ENCODE data around the gene PITPNB. TPM values are rescaled to one million over a fixed set of nuclear protein-coding genes. Genes with fewer than 3 reads are reported as not detected.

Gene PITPNB
- total RNA-seq, 1 experiment from 2014 or later, result 20.8 TPM

DNA sequence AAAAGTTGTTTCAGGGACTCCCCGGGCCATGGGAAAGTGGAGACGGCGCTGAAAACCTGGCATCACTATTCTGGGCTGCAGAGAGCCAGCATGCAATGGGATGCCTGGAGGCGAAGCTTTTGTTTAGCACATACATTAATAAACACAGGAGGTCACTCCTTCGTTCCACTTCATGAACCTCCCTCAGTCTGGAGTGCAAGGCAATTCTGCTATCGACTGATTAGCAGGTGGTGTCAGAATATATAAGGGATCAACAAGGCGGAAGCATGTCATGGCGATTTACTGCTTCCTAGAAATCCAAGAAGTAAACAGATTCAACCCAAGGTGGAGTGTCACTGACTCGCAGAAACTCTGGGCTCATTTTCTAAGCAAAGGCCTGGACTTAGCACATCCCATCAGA is 72.1 kb downstream of the PITPNB start:
- in situ Hi-C loops (cut with HindIII; ENCODE audit: low pct_unique_long_range_greater_than_20kb, low sequenced_read_pairs), result no loop called here
- DNase-seq (ENCODE audit: low read depth, low spot score), result no peak

- in situ Hi-C loops (cut with HindIII; ENCODE audit: low pct_unique_long_range_greater_than_20kb, low sequenced_read_pairs), result no loop called here
- DNase-seq (ENCODE audit: low read depth, low spot score), result no peak
Observed at GRCh38 chr22:27846248-27846757, 72.8 kb downstream of the PITPNB start.

- no peak for DNase-seq (ENCODE audit: low read depth, low spot score)
- in situ Hi-C loops (cut with HindIII; ENCODE audit: low pct_unique_long_range_greater_than_20kb, low sequenced_read_pairs), result no loop called here
Observed at GRCh38 chr22:27845644-27846043, 73.4 kb downstream of the PITPNB start.

DNA sequence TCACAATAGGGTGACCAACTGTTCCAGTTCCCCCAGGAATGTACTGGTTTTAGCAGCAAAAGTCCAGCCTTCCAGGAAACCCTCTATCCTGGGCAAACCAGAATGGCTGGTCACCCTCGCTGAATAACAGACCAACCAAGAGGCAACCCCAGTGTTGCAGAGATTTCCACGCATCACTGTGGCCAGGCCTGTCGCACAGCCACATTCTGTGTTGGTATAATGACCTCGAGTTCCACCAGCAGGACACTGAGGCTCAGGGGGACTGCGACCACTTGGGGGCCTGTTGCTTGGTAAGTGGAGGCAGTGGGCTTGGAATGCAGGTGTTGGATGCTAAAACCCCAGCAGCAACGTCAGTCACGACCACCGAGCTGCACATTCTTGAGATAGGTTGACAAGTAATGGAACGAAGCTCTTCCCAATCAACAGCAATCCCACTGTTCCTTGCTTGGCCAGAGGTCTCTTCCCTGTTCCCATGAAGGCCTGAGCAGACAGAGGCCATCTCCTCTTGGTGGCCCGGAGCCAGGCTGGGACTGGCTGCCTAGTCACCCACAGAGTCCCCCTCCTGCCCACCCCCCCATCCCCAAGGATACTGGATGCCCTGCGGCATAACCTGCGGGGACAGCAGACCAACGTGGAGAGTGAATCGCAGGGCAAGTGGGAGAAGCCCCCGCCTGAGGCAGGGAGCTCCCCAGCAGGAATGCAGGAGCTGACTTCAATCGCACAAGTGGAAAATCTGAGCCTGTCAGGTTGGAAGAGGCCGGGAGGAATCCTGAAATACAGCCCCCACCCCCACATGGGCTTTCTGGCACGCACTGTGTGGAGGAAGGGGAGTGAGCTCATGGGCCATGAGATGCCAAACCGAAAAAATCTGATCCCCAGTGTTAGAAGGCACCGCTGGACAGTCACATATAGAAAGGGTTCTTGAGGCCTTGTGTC is 74.1 kb downstream of the PITPNB start:
- in situ Hi-C loops (cut with HindIII; ENCODE audit: low pct_unique_long_range_greater_than_20kb, low sequenced_read_pairs), result no loop called here

GRCh38 chr22:27844256-27844655 is 74.8 kb downstream of the PITPNB start:
- in situ Hi-C loops (cut with HindIII; ENCODE audit: low pct_unique_long_range_greater_than_20kb, low sequenced_read_pairs), result no loop called here

More for the DNA sequence above, 74.1 kb downstream of the PITPNB start:
- no peak for DNase-seq (ENCODE audit: low read depth, low spot score)

DNA sequence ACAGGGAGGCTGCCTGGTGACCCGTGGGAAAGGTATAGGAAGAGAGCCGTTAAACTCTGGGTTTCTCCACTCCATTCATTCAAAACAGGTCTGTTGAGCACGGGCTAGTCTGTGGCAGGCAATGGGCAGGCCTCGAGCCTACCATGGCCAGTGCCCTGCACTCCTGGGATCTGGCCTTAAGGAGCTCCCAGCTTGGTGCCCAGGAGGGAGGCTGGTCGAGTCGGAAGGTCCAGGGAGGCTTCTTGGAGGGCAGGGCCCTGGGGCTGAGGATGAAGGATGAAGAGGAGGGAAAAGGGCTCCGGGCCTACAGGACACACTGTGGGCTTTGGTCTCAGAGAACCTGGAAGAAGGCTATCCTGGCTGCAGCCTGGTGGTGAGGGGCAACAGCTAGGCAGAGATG is 75.6 kb downstream of the PITPNB start:
- in situ Hi-C loops (cut with HindIII; ENCODE audit: low pct_unique_long_range_greater_than_20kb, low sequenced_read_pairs), result no loop called here
- no peak for DNase-seq (ENCODE audit: low read depth, low spot score)

More at GRCh38 chr22:27844256-27844655, 74.8 kb downstream of the PITPNB start:
- no peak for DNase-seq (ENCODE audit: low read depth, low spot score)

DNA sequence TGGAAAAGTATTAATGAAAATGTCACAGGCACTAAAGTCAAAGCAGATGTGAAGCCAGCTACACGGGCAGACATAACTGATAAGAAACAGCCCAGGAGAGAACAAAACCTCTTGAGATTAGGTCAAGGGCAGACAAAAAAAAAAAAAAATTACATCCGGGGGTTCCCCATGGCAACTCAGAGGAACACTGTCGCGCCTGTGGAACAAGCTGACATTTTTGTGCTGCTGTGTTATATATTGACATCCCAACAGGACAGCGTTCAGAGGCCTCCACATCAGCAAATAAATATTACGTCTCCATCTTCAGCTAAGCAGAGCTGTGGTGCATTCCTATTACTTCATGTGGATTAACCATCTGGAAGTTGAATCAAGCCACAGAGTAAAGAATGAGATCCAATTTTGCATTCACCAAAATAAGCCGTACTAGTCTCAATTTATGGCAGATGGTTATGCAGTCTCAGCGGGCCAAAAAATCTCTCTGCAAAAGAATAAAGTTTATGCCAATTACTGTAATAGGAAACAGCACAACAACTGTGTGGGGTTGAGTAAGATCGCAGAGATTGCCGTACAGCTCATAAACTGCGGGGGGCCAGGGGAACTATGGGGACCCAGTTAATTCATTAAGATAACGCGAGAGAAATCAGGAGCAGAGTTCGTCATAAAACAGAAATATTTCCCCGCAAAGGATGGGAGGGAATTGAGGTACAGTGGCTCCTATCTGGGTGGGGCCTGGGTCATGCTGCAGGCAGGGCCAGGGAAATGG is 76.2 kb downstream of the PITPNB start:
- in situ Hi-C loops (cut with HindIII; ENCODE audit: low pct_unique_long_range_greater_than_20kb, low sequenced_read_pairs), result no loop called here
- no peak for DNase-seq (ENCODE audit: low read depth, low spot score)

GRCh38 chr22:27842201-27842600 is 76.9 kb downstream of the PITPNB start:
- no peak for DNase-seq (ENCODE audit: low read depth, low spot score)
- in situ Hi-C loops (cut with HindIII; ENCODE audit: low pct_unique_long_range_greater_than_20kb, low sequenced_read_pairs), result no loop called here

DNA sequence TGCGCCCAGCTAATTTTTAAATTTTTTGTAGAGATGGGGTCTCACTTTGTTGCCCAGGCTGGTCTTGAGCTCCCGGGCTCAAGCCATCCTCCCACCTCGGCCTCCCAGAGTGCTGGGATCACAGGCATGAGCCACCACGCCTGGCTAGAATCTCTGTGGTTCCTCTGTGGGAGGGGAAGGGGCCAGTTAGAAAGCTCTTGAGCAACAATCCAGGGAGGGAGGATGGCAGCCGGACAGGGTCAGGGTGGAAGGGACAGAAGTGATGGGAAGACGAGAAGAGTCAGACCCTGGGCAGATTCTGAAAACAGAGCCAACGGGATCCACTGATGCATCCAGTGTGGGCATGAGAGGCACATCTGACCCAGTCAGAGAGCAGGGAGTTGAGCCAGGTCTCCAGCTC is 78.6 kb downstream of the PITPNB start:
- no peak for DNase-seq (ENCODE audit: low read depth, low spot score)
- in situ Hi-C loops (cut with HindIII; ENCODE audit: low pct_unique_long_range_greater_than_20kb, low sequenced_read_pairs), result no loop called here

- in situ Hi-C loops (cut with HindIII; ENCODE audit: low pct_unique_long_range_greater_than_20kb, low sequenced_read_pairs), result no loop called here
- no peak for DNase-seq (ENCODE audit: low read depth, low spot score)
Observed at GRCh38 chr22:27839057-27839660, 79.9 kb downstream of the PITPNB start.

- in situ Hi-C loops (cut with HindIII; ENCODE audit: low pct_unique_long_range_greater_than_20kb, low sequenced_read_pairs), result no loop called here
- DNase-seq (ENCODE audit: low read depth, low spot score), result no peak
Observed at GRCh38 chr22:27836181-27836580, 82.9 kb downstream of the PITPNB start.

DNA sequence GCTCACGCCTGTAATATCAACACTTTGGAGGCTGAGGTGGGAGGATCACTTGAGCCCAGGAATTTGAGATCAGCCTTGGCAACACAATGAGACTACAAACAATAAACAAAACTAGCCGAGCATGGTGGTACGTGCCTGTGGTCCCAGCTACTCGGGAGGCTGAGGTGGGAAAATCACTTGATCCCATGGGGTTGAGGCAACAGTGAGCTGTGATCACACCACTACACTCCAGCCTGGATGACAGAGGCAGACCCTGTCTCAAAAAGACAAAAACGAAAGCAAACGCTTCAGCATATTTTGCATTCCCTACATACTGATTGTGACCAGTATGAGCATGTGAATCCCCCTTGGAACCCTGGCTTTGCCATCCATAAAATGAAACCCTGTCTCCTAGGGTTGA is 83.6 kb downstream of the PITPNB start:
- in situ Hi-C loops (cut with HindIII; ENCODE audit: low pct_unique_long_range_greater_than_20kb, low sequenced_read_pairs), result no loop called here
- DNase-seq (ENCODE audit: low read depth, low spot score), result no peak

DNA sequence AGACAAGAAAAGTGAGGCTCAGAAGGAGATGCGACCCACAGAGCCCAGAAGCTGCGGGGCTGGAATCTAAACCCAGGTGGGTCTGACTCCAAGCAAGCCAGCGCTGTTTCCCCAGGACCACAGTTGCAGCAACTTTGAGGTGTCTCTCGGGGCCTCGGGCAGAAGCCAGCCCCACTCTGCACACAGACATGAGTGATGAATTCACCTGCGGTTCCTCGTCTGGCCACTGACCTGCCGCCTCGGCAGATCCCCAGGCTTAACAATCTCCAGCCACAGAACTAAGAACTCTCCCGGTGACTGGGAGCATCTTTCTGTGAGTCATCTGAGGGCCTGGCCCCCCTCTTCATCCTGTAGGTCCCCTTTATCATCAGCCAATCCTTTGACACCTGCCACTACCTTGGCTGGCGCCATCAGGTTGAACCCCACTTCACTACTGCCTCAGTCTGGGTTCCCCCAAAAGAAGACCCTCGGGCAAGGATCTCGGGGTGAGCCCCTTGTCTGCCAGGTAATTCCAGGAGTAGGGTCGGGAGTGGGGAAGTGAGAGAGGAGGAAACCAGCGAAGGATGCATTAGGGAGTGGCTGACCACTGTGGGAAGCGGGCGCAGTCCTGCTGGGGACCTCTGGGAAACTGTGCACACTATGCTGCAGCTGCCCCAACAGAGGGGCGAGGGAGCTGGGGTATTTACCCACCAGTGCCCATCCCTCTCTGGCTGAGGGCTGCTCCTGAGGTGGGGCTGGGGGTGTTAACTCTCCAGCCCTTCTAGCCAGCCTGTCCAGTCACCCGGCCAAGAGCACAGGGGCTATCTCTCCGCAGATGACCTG is 84.5 kb downstream of the PITPNB start:
- in situ Hi-C loops (cut with HindIII; ENCODE audit: low pct_unique_long_range_greater_than_20kb, low sequenced_read_pairs), result no loop called here
- no peak for DNase-seq (ENCODE audit: low read depth, low spot score)

GRCh38 chr22:27833803-27834202 is 85.3 kb downstream of the PITPNB start:
- DNase-seq (ENCODE audit: low read depth, low spot score), result no peak
- in situ Hi-C loops (cut with HindIII; ENCODE audit: low pct_unique_long_range_greater_than_20kb, low sequenced_read_pairs), result no loop called here

GRCh38 chr22:27832606-27833005 is 86.5 kb downstream of the PITPNB start:
- in situ Hi-C loops (cut with HindIII; ENCODE audit: low pct_unique_long_range_greater_than_20kb, low sequenced_read_pairs), result no loop called here
- no peak for DNase-seq (ENCODE audit: low read depth, low spot score)

- in situ Hi-C loops (cut with HindIII; ENCODE audit: low pct_unique_long_range_greater_than_20kb, low sequenced_read_pairs), result no loop called here
- no peak for DNase-seq (ENCODE audit: low read depth, low spot score)
Observed at GRCh38 chr22:27829620-27830019, 89.4 kb downstream of the PITPNB start.
